Natural killer cell (primary cell): ENCODE measurements around the gene ALDH3B1. TPM values are rescaled to one million over a fixed set of nuclear protein-coding genes. Genes with fewer than 3 reads are reported as not detected.

Source experiments
- ATAC-seq, 3 donors: fragments of 150-1000 bp in 2 of 3; fragments of 200-7000 bp in 1 of 3; cut with Tn5 transposase; 1 replicate in 1 of 3; 2 replicates in 2 of 3; pipeline ENCODE4 v1.10.0; 2021; ENCODE audit warnings: mild to moderate bottlenecking in 2 of 3, moderate library complexity in 2 of 3
- DNase-seq, 2 donors: peaks; one replicate each; pipeline versions ENCODE4 v3.0.0 to v3.0.0-alpha.2; 2013 to 2021; ENCODE audit warnings: mixed read lengths in 1 of 2
- H3K27ac ChIP-seq: one replicate; pipeline ENCODE4 v1.5.1; 2013; ENCODE audit warnings: mild to moderate bottlenecking, low read length
- H3K27me3 ChIP-seq: one replicate; pipeline ENCODE4 v1.6.1; 2013; ENCODE audit warnings: low read length; ENCODE audit not compliant: control insufficient read depth, insufficient read depth
- H3K36me3 ChIP-seq: one replicate; pipeline ENCODE4 v1.6.1; 2013; ENCODE audit warnings: low read length; ENCODE audit not compliant: control insufficient read depth, insufficient read depth
- H3K4me1 ChIP-seq: one replicate; pipeline ENCODE4 v1.6.1; 2013; ENCODE audit warnings: low read length; ENCODE audit not compliant: control insufficient read depth, insufficient read depth
- H3K4me3 ChIP-seq: one replicate; pipeline ENCODE4 v1.5.1; 2013; ENCODE audit warnings: low read length
- H3K9me3 ChIP-seq: one replicate; pipeline ENCODE4 v1.6.1; 2013; ENCODE audit warnings: low read length; ENCODE audit not compliant: control insufficient read depth, insufficient read depth
- H3K27ac Mint-ChIP-seq, 2 donors: one replicate each; pipeline ENCODE4 v1.8.0; 2022; ENCODE audit warnings: mild to moderate bottlenecking in 2 of 2, mixed read lengths in 2 of 2, moderate library complexity in 1 of 2
- H3K27me3 Mint-ChIP-seq, 2 donors: one replicate each; pipeline ENCODE4 v1.8.0; 2022; ENCODE audit warnings: low read depth in 2 of 2, mixed read lengths in 2 of 2
- H3K36me3 Mint-ChIP-seq: one replicate; pipeline ENCODE4 v1.8.0; 2022; ENCODE audit warnings: mixed read lengths
- H3K4me1 Mint-ChIP-seq, 2 donors: one replicate each; pipeline ENCODE4 v1.8.0; 2022; ENCODE audit warnings: mixed read lengths in 2 of 2
- H3K4me3 Mint-ChIP-seq: one replicate; pipeline ENCODE4 v1.8.0; 2022; ENCODE audit warnings: mild to moderate bottlenecking, moderate library complexity, mixed read lengths
- H3K9me3 Mint-ChIP-seq, 2 donors: one replicate each; pipeline ENCODE4 v1.8.0; 2022; ENCODE audit warnings: mixed read lengths in 2 of 2
- WGBS: methylation state at CpG from one replicate; pipeline ENCODE4 v1.1.7; 2013; ENCODE audit warnings: missing lambda C conversion rate; ENCODE audit not compliant: insufficient coverage; 5-methylcytosine and 5-hydroxymethylcytosine counted together
- intact Hi-C: fragments of 100-400 bp; cut with micrococcal nuclease; formaldehyde crosslinking; loops from one replicate; pipeline ENCODE4 v1.14.2; 2022
- total RNA-seq, 4 donors: library from RNA; stranded (reverse); fragments of 120-200 nt in 1 of 4; gene quantifications; one replicate each; pipeline versions ENCODE4 v1.2.3 to v1.2.4, GENCODE V29; 2013 to 2022
- TF ChIP-seq, protein P1 (sequence below): fragments of 200-600 bp; IDR thresholded peaks from one replicate; pipeline ENCODE4 v1.8.0; 2022; ENCODE audit warnings: antibody characterized with exemption

Gene ALDH3B1
- total RNA-seq, 3 donors from 2014 or later (not counting 1 experiment from before 2014, with no cell fraction given) = 2.4 to 9.0 (median 4.0) TPM

DNA sequence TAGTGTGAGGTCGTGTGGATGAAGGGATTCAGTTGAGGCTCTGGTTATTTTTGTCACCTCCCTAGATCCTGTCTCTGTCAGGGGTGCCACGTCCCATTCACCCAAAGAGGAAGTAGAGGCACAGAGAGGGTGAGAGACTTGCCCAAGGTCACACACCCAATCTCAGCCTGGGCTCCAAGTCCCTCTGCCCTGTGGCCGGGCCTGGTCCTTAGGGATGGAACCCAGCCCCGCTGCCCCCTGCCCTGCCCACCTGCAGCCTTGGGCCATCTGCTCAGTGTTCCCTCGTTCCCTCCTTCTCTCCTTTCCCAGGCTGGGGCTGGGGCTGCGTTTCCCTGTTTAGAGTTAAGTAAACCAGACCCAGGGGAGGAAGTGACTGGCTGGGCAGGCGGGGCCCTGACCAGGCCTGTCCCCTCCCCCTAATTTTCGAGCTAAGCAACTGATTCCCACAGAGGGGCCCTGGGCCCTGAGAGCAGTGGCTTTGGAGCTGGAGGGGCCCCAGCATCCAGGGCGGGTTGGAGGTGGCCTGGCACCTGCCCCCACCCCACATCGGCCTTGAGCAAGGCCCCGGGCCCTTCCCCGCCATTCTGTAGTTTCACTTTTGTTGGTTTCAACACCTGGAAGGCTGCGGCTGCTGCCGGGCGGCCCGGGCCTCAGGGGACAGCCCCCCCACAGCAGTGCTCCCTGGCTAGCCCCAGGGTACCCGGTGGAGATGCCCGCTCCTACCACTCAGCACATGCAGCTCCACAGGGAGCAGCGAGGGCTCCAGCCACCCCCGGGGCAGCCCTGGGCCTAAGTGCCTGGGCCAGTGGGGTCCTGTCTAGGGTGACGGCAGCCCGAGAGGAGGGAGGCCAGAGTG lies 30.2 kb downstream of the ALDH3B1 start:
- intact Hi-C loops = loop anchor here (1.0 kb wide), 1 partner anchor 10 kb away; the partner anchor contains the start of gene NDUFS8

DNA sequence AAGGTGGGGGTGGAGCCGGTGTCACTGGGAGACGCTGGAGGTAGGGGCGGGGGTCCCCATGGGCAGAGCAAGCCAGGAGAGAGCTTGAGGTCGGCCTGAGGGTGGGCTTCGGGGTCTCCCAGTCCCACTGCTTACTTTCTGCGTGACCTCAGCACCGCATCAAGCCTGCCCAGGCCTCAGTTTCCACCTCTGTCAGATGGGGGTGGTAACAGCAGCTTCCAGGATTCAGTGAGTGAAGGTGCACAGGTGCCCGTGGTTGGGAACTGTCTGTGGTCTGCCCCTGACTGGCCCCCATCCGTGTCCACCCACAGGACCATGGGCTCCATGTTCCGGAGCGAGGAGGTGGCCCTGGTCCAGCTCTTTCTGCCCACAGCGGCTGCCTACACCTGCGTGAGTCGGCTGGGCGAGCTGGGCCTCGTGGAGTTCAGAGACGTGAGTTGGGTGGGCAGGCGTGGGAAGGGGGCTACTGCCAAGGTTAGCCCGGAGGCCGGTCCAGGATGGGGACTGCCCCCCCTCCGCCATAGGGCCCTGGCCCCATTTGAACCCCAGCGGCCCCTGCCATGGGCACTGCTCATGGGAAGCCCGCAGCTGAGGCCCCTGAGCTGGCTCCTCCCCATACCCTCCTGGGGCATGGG lies 30.9 kb downstream of the ALDH3B1 start:
- peak overlapping the region; percentile 97 to 99 for H3K27ac Mint-ChIP-seq
- ATAC-seq (no peak), DNase-seq (no peak)
- 78% methylated on average over 23 of the region's 23 CpGs for whole genome bisulfite sequencing
- Histone ChIP-seq H3K27me3 (no peaks in the 10 kb centered on the region), H3K36me3 (peaks cover 39% of the 10 kb centered on the region), H3K27ac (peak overlapping the region; percentile 94), H3K4me1 (peaks cover 61% of the 10 kb centered on the region), H3K9me3 (no peaks in the 10 kb centered on the region), H3K4me3 (peak overlapping the region; percentile 84)
- intact Hi-C loops = loop anchor here (1.0 kb wide), 1 partner anchor 11 kb away; the partner anchor contains the start of gene NDUFS8
- H3K4me3 Mint-ChIP-seq = peak overlapping the region; percentile 91
- no peaks in the 10 kb centered on the region for H3K36me3 Mint-ChIP-seq
- H3K4me1 Mint-ChIP-seq = peaks cover 28 to 42% of the 10 kb centered on the region in 2 donors
- no peaks in the 10 kb centered on the region for H3K9me3 Mint-ChIP-seq
- TF ChIP-seq, protein P1, sequence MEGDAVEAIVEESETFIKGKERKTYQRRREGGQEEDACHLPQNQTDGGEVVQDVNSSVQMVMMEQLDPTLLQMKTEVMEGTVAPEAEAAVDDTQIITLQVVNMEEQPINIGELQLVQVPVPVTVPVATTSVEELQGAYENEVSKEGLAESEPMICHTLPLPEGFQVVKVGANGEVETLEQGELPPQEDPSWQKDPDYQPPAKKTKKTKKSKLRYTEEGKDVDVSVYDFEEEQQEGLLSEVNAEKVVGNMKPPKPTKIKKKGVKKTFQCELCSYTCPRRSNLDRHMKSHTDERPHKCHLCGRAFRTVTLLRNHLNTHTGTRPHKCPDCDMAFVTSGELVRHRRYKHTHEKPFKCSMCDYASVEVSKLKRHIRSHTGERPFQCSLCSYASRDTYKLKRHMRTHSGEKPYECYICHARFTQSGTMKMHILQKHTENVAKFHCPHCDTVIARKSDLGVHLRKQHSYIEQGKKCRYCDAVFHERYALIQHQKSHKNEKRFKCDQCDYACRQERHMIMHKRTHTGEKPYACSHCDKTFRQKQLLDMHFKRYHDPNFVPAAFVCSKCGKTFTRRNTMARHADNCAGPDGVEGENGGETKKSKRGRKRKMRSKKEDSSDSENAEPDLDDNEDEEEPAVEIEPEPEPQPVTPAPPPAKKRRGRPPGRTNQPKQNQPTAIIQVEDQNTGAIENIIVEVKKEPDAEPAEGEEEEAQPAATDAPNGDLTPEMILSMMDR = no peak
- no peaks in the 10 kb centered on the region for H3K27me3 Mint-ChIP-seq

More for the DNA sequence above, 30.2 kb downstream of the ALDH3B1 start:
- TF ChIP-seq, protein P1 = no peak
- Mint-ChIP-seq H3K36me3 (no peaks in the 10 kb centered on the region), H3K27ac (peak overlapping the region; percentile 97 to 99), H3K27me3 (no peaks in the 10 kb centered on the region), H3K9me3 (no peaks in the 10 kb centered on the region), H3K4me3 (peak overlapping the region; percentile 91), H3K4me1 (peaks cover 31 to 46% of the 10 kb centered on the region in 2 donors)
- ATAC-seq (peak; percentile 54 to 68 (median 63)), DNase-seq (peak; percentile 52 to 70)
- H3K27me3 ChIP-seq = no peaks in the 10 kb centered on the region
- H3K4me3 ChIP-seq = peak overlapping the region; percentile 84
- WGBS = under 1% methylated on average over 21 of the region's 22 CpGs
- peak overlapping the region; percentile 94 for H3K27ac ChIP-seq
- no peaks in the 10 kb centered on the region for H3K9me3 ChIP-seq
- H3K4me1 ChIP-seq = peaks cover 68% of the 10 kb centered on the region
- H3K36me3 ChIP-seq = peaks cover 34% of the 10 kb centered on the region

DNA sequence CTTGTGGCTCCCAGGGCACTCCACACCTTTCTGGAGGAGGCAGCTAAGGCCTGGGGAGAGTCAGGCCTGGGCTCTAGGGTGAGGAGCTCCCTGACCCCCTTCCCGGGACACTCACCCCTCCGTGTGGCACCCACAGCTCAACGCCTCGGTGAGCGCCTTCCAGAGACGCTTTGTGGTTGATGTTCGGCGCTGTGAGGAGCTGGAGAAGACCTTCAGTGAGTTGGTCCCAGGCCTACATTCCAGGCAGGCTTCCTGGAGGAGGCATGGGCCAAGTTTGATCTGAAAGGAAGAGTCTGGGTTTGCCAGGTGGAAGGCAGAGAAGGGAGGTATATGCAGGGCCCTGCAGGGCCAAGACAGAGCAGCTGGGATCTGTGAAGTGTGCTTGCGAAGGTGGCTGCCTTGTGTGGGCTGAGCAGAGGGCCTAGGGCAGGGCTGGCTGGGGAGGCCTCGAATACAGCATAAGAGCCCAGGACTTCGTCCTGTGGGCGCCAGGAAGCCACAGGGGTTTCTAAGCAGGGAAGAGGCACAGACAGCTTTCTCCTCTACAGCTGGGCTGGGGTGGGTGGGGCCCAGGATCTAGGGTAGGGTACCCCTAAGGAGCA lies 31.6 kb downstream of the ALDH3B1 start:
- Mint-ChIP-seq H3K27me3 (no peaks in the 10 kb centered on the region), H3K36me3 (no peaks in the 10 kb centered on the region), H3K27ac (peak overlapping the region; percentile 56 to 99), H3K4me1 (peaks cover 21 to 36% of the 10 kb centered on the region in 2 donors), H3K4me3 (peak overlapping the region; percentile 46), H3K9me3 (no peaks in the 10 kb centered on the region)
- H3K4me3 ChIP-seq = no peak overlapping the region
- ATAC-seq (no peak), DNase-seq (no peak)
- 69% methylated on average over 12 of the region's 12 CpGs for WGBS
- TF ChIP-seq, protein P1 = no peak
- no peaks in the 10 kb centered on the region for H3K27me3 ChIP-seq
- intact Hi-C loops = no loop called here
- no peaks in the 10 kb centered on the region for H3K9me3 ChIP-seq
- H3K27ac ChIP-seq = peak overlapping the region; percentile 94
- H3K4me1 ChIP-seq = peaks cover 54% of the 10 kb centered on the region
- peaks cover 44% of the 10 kb centered on the region for H3K36me3 ChIP-seq
